ENCODE results near the gene EFTUD2.

Gene EFTUD2

GRCh38 chr17:44931376-44931775 is 32.1 kb upstream of the EFTUD2 start:
- Histone ChIP-seq H3K9ac (ENCODE audit: low read length) (no peak overlapping the region), H3K4me2 (ENCODE audit: low read length) (no peak overlapping the region), H3K27me3 (ENCODE audit: insufficient read depth, low read length) (no peaks in the 10 kb centered on the region), H3K9me2 (ENCODE audit: low read depth, low read length) (no peaks in the 10 kb centered on the region), H2AFZ (ENCODE audit: low read length) (no peak overlapping the region), H3F3A (ENCODE audit: insufficient read depth, low read length) (no peaks in the 10 kb centered on the region), H3K9me3 (ENCODE audit: low read length) (no peaks in the 10 kb centered on the region), H3K79me2 (ENCODE audit: insufficient read depth, low read length) (no peaks in the 10 kb centered on the region), H3K36me3 (ENCODE audit: insufficient read depth, low read length) (peaks cover 99% of the 10 kb centered on the region), H3K4me1 (ENCODE audit: insufficient read depth, low read length, severe bottlenecking) (no peaks in the 10 kb centered on the region), H4K20me1 (ENCODE audit: insufficient read depth, low read length) (no peaks in the 10 kb centered on the region), H3K4me3 (ENCODE audit: low read depth, low read length, poor library complexity, severe bottlenecking) (no peak overlapping the region), H3K27ac (ENCODE audit: low read depth, low read length, poor library complexity, severe bottlenecking) (no peak overlapping the region)
- TF ChIP-seq CTCF (IDR thresholded peaks at IDR 0.05; ENCODE audit: low read length) (no peak), EZH2 (IDR thresholded peaks at IDR 0.05; ENCODE audit: borderline replicate concordance, low read length) (no peak)

- H4K20me1 ChIP-seq (ENCODE audit: insufficient read depth, low read length): no peaks in the 10 kb centered on the region
- H2AFZ ChIP-seq (ENCODE audit: low read length): no peak overlapping the region
- H3F3A ChIP-seq (ENCODE audit: insufficient read depth, low read length): no peaks in the 10 kb centered on the region
- no peaks in the 10 kb centered on the region for H3K4me1 ChIP-seq (ENCODE audit: insufficient read depth, low read length, severe bottlenecking)
- no peaks in the 10 kb centered on the region for H3K9me2 ChIP-seq (ENCODE audit: low read depth, low read length)
- no peaks in the 10 kb centered on the region for H3K9me3 ChIP-seq (ENCODE audit: low read length)
- H3K79me2 ChIP-seq (ENCODE audit: insufficient read depth, low read length): no peaks in the 10 kb centered on the region
- no peak for TF ChIP-seq EZH2 (IDR thresholded peaks at IDR 0.05; ENCODE audit: borderline replicate concordance, low read length)
- TF ChIP-seq CTCF (IDR thresholded peaks at IDR 0.05; ENCODE audit: low read length): no peak
- no peak overlapping the region for H3K27ac ChIP-seq (ENCODE audit: low read depth, low read length, poor library complexity, severe bottlenecking)
- no peak overlapping the region for H3K4me3 ChIP-seq (ENCODE audit: low read depth, low read length, poor library complexity, severe bottlenecking)
- H3K9ac ChIP-seq (ENCODE audit: low read length): no peak overlapping the region
- H3K36me3 ChIP-seq (ENCODE audit: insufficient read depth, low read length): peaks cover 100% of the 10 kb centered on the region
- H3K27me3 ChIP-seq (ENCODE audit: insufficient read depth, low read length): no peaks in the 10 kb centered on the region
- no peak overlapping the region for H3K4me2 ChIP-seq (ENCODE audit: low read length)
Measured at GRCh38 chr17:44930667-44931066, 31.4 kb upstream of the EFTUD2 start.

GRCh38 chr17:44928950-44929720 is 29.9 kb upstream of the EFTUD2 start:
- Histone ChIP-seq H3K4me3 (ENCODE audit: low read depth, low read length, poor library complexity, severe bottlenecking) (no peak overlapping the region), H3K27me3 (ENCODE audit: insufficient read depth, low read length) (no peaks in the 10 kb centered on the region), H4K20me1 (ENCODE audit: insufficient read depth, low read length) (no peaks in the 10 kb centered on the region), H3F3A (ENCODE audit: insufficient read depth, low read length) (no peaks in the 10 kb centered on the region), H3K9me3 (ENCODE audit: low read length) (no peaks in the 10 kb centered on the region), H3K27ac (ENCODE audit: low read depth, low read length, poor library complexity, severe bottlenecking) (no peak overlapping the region), H3K9me2 (ENCODE audit: low read depth, low read length) (no peaks in the 10 kb centered on the region), H3K9ac (ENCODE audit: low read length) (no peak overlapping the region), H3K4me1 (ENCODE audit: insufficient read depth, low read length, severe bottlenecking) (no peaks in the 10 kb centered on the region), H2AFZ (ENCODE audit: low read length) (no peak overlapping the region), H3K79me2 (ENCODE audit: insufficient read depth, low read length) (no peaks in the 10 kb centered on the region), H3K4me2 (ENCODE audit: low read length) (no peak overlapping the region), H3K36me3 (ENCODE audit: insufficient read depth, low read length) (peaks cover 86% of the 10 kb centered on the region)
- TF ChIP-seq CTCF (IDR thresholded peaks at IDR 0.05; ENCODE audit: low read length) (no peak), EZH2 (IDR thresholded peaks at IDR 0.05; ENCODE audit: borderline replicate concordance, low read length) (no peak)
